GM12873 (cell line): ENCODE results near the gene TNS3.

Experiments
- CTCF ChIP-seq: IDR thresholded peaks from 2 replicates; pipeline ENCODE4 v1.5.1; 2012; ENCODE audit warnings: low read depth, mild to moderate bottlenecking, moderate library complexity, low read length, control low read depth; ENCODE audit not compliant: insufficient read depth; ENCODE audit errors: missing control alignments

TNS3 gene

GRCh38 chr7:47458057-47458456 lies 123.9 kb downstream of the TNS3 start:
- no peak for TF ChIP-seq CTCF

GRCh38 chr7:47456210-47456955 lies 125.5 kb downstream of the TNS3 start:
- no peak for TF ChIP-seq CTCF

- no peak for TF ChIP-seq CTCF
Measured at GRCh38 chr7:47455872-47456185, 126.1 kb downstream of the TNS3 start.

GRCh38 chr7:47454974-47455871 lies 126.7 kb downstream of the TNS3 start:
- TF ChIP-seq CTCF: no peak

GRCh38 chr7:47454069-47454973 lies 127.6 kb downstream of the TNS3 start:
- TF ChIP-seq CTCF: no peak

- no peak for TF ChIP-seq CTCF
Measured at GRCh38 chr7:47453093-47454061, 128.5 kb downstream of the TNS3 start.
